GM12892 (cell line): Measurements from ENCODE around the gene FER.

Source experiments
- POLR2A ChIP-seq: IDR thresholded peaks from 2 replicates; pipeline ENCODE4 v1.6.1; 2011; ENCODE audit warnings: low read depth, low read length, control low read depth
- TAF1 ChIP-seq: IDR thresholded peaks from 2 replicates; pipeline ENCODE4 v1.6.1; 2011; ENCODE audit warnings: low read depth, mild to moderate bottlenecking, control low read depth, low read length, borderline replicate concordance

GRCh38 chr5:108801301-108801700, 53.6 kb downstream of the FER start:
- TF ChIP-seq TAF1: no peak
- no peak for TF ChIP-seq POLR2A
